ENCODE data around the gene KDM7A.

GRCh38 chr7:140085447-140085846 lies 91.3 kb downstream of the KDM7A start:
- TF ChIP-seq CTCF (IDR thresholded peaks at IDR 0.05) (no peak), POLR2A (IDR thresholded peaks at IDR 0.05) (no peak), POLR2AphosphoS5 (IDR thresholded peaks at IDR 0.05) (no peak), EP300 (IDR thresholded peaks at IDR 0.05; ENCODE audit: low read depth) (no peak)

Data from transverse colon (tissue), 4 donors.